Measurements from ENCODE around the gene TMEM170A.

The TMEM170A gene

GRCh38 chr16:75394941-75395340 lies 69.5 kb downstream of the TMEM170A start:
- DNase-seq: no peak

Measured in GOT3 (cell line).